RWPE2 (cell line): ENCODE data around the gene CHRNB1.

Experiments used
- ATAC-seq: fragments of 200-7000 bp; cut with Tn5 transposase; 3 replicates; pipeline ENCODE4 v1.9.1; 2021; ENCODE audit warnings: low read depth
- DNase-seq: peaks from one replicate; pipeline ENCODE4 v3.0.0-alpha.2; 2020; ENCODE audit warnings: low spot score
- H3K27ac ChIP-seq: fragments of 450-650 bp; 2 replicates; pipeline ENCODE4 v1.5.1; 2017; ENCODE audit warnings: mild to moderate bottlenecking; ENCODE audit not compliant: poor library complexity, severe bottlenecking
- H3K27me3 ChIP-seq: fragments of 250-450 bp; sonication (Bioruptor Pico); 2 replicates; pipeline ENCODE4 v1.5.1; 2021; ENCODE audit warnings: mild to moderate bottlenecking, moderate library complexity; ENCODE audit not compliant: insufficient read depth, poor library complexity, severe bottlenecking
- H3K36me3 ChIP-seq: fragments of 250-450 bp; sonication (Bioruptor Pico); 2 replicates; pipeline ENCODE4 v1.5.1; 2020; ENCODE audit warnings: low read depth, mild to moderate bottlenecking, moderate library complexity
- H3K4me1 ChIP-seq: fragments of 250-450 bp; sonication (Bioruptor Pico); 2 replicates; pipeline ENCODE4 v1.5.1; 2021; ENCODE audit warnings: mild to moderate bottlenecking, moderate library complexity; ENCODE audit not compliant: insufficient read depth, poor library complexity, severe bottlenecking
- H3K4me3 ChIP-seq: fragments of 250-450 bp; sonication (Bioruptor Pico); 2 replicates; pipeline ENCODE4 v1.5.1; 2021; ENCODE audit warnings: mild to moderate bottlenecking, moderate library complexity; ENCODE audit not compliant: severe bottlenecking
- H3K9me3 ChIP-seq: fragments of 250-450 bp; sonication (Bioruptor Pico); 2 replicates; pipeline ENCODE4 v1.5.1; 2021; ENCODE audit warnings: mild to moderate bottlenecking, moderate library complexity; ENCODE audit not compliant: severe bottlenecking
- CTCF ChIP-seq: fragments of 450-650 bp; IDR thresholded peaks from one replicate; pipeline ENCODE4 v1.5.1; 2017; ENCODE audit warnings: mild to moderate bottlenecking, moderate library complexity; ENCODE audit not compliant: poor library complexity, severe bottlenecking

Gene CHRNB1

GRCh38 chr17:7408863-7409262 lies 36.0 kb upstream of the CHRNB1 start:
- no peaks in the 10 kb centered on the region for H3K4me1 ChIP-seq
- no peak overlapping the region for H3K4me3 ChIP-seq
- no peaks in the 10 kb centered on the region for H3K36me3 ChIP-seq
- H3K27me3 ChIP-seq = no peaks in the 10 kb centered on the region
- no peak for TF ChIP-seq CTCF
- H3K9me3 ChIP-seq = no peaks in the 10 kb centered on the region
- no peak for ATAC-seq
- no peak overlapping the region for H3K27ac ChIP-seq
- DNase-seq = no peak

DNA sequence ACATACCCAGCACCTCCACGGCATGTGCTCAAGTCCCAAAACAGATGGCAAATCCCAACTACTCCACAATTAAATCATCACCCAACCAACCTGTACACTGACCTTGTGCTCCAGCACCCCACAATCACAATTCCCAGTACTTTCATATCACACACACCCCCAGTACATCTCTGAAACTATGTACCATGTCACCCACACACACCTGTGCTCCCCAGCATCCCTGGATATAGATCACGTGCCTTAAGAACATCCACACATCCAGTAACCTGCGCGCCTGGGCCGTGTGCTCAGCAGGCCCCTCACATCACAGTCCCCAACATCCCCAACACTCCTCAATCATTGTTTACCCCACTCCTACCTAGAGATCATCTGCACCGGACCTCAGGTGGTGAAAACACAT lies 35.1 kb upstream of the CHRNB1 start:
- DNase-seq (no peak), ATAC-seq (no peak)
- no peak overlapping the region for H3K4me3 ChIP-seq
- no peaks in the 10 kb centered on the region for H3K27me3 ChIP-seq
- H3K36me3 ChIP-seq = no peaks in the 10 kb centered on the region
- H3K9me3 ChIP-seq = no peaks in the 10 kb centered on the region
- no peak overlapping the region for H3K27ac ChIP-seq
- no peaks in the 10 kb centered on the region for H3K4me1 ChIP-seq
- no peak for TF ChIP-seq CTCF

DNA sequence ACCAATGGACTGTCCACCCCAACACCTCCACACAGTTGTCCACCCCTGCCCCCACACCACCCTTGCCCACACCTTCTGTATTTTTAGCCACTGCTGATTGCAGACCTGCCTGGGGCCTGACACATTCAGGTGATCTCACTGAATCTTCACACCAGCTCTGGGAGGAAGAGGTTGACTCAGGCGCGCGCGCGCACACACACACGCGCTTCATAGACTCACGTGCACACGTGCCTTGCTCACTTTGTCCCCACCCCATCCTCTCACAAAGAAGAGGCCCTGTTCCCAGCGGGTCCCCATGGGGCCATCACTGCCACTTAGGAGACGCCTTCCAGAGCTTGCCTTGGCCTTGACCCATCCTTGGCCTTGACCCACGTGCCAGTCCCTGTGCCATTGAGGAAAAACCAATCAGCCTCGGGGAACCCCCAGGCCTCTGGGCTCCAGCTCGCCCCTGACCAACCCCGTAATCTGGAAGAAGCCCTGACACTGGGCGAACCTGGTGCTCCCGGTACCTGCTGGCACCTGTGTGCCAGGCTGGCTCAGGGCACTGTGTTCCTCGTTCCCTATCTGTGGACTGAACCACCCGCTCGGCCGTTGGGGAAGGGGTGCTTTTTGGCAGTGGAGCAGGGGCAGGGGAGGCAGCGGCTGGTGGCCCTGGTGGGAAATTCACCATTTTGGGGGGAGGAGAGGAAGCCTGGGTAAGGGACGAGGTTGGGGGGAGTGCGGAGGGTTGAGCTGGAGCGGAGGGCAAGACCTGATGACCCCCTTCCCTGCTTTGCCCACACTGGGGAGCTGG lies 34.0 kb upstream of the CHRNB1 start:
- Histone ChIP-seq H3K9me3 (no peaks in the 10 kb centered on the region), H3K36me3 (no peaks in the 10 kb centered on the region), H3K4me1 (no peaks in the 10 kb centered on the region), H3K27me3 (no peaks in the 10 kb centered on the region), H3K4me3 (no peak overlapping the region), H3K27ac (no peak overlapping the region)
- TF ChIP-seq CTCF = no peak
- DNase-seq (no peak), ATAC-seq (no peak)

GRCh38 chr17:7411427-7411750 lies 33.5 kb upstream of the CHRNB1 start:
- no peaks in the 10 kb centered on the region for H3K36me3 ChIP-seq

More at GRCh38 chr17:7411427-7411750, 33.5 kb upstream of the CHRNB1 start:
- ATAC-seq = no peak
- Histone ChIP-seq H3K4me3 (no peak overlapping the region), H3K27me3 (no peaks in the 10 kb centered on the region), H3K27ac (no peak overlapping the region), H3K4me1 (no peaks in the 10 kb centered on the region), H3K9me3 (no peaks in the 10 kb centered on the region)
- DNase-seq = no peak
- no peak for TF ChIP-seq CTCF
